VCaP (cell line): ENCODE results near the gene WIPF3.

Experiments
- H3K27ac ChIP-seq: fragments of 450-650 bp; 2 replicates; pipeline ENCODE4 v1.5.1; 2017
- TF ChIP-seq, protein P1 (sequence below): fragments of 450-650 bp; conservative IDR thresholded peaks from 2 replicates; pipeline ENCODE4 v1.5.1; 2017; ENCODE audit warnings: mild to moderate bottlenecking, moderate library complexity

Gene WIPF3

DNA sequence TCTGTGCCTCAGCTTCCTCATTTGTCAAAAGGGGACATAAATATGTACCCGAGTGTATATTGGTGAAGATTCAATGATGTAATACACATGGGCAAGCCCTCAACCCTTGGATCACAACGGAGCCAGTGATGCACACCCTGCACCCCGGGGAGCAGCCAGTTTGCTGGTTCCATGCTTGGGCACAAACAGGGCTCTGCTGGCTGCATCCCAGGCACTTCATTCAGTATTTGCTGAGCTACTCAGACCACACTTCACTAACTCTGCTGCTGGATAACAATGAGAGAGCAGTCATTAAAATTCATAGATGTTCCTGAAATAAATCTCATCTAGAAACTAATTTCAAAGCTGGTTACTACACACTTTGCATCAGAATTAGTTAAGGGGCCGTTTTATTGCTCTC, 111.3 kb downstream of the WIPF3 start:
- TF ChIP-seq, protein P1, sequence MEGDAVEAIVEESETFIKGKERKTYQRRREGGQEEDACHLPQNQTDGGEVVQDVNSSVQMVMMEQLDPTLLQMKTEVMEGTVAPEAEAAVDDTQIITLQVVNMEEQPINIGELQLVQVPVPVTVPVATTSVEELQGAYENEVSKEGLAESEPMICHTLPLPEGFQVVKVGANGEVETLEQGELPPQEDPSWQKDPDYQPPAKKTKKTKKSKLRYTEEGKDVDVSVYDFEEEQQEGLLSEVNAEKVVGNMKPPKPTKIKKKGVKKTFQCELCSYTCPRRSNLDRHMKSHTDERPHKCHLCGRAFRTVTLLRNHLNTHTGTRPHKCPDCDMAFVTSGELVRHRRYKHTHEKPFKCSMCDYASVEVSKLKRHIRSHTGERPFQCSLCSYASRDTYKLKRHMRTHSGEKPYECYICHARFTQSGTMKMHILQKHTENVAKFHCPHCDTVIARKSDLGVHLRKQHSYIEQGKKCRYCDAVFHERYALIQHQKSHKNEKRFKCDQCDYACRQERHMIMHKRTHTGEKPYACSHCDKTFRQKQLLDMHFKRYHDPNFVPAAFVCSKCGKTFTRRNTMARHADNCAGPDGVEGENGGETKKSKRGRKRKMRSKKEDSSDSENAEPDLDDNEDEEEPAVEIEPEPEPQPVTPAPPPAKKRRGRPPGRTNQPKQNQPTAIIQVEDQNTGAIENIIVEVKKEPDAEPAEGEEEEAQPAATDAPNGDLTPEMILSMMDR, result no peak
- H3K27ac ChIP-seq, result no peak overlapping the region

DNA sequence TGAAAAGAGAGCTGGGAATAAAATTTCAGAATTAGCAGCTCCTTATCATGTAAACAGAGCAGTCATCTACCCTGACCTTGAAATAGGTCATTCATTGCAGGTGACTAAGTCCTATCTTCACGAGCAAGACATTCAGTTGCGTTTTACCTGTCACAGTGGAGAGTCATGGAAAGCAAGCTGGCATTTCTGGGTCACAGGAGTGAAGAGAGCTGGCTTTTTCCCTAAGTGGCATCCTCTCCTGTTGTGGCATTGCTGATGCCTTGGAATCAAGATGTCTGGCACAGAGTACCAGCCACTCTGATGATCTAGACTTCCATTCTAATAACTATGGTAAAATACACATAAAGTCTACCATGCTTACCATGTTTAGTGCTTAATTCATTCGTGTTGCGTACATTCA, 112.5 kb downstream of the WIPF3 start:
- no peak overlapping the region for H3K27ac ChIP-seq
- TF ChIP-seq, protein P1, result no peak

DNA sequence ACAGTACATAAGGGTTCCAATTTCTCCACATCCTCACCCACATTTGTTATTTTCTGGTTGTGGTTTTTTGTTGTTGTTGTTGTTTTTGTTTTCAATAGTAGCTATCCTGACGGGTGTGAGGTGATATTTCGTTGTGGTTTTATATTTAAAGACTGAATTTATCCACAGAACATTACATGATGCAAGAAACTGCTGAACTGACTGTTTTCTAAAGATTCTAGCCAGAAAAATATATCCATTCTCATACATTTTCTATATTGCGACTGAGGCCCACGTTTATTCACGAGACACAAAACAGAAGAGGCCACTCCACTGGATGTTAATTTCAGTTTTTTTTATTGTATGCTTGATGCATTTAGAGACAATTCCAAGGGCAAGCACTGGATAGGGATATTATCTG, 113.5 kb downstream of the WIPF3 start:
- no peak overlapping the region for H3K27ac ChIP-seq
- TF ChIP-seq, protein P1, result no peak

DNA sequence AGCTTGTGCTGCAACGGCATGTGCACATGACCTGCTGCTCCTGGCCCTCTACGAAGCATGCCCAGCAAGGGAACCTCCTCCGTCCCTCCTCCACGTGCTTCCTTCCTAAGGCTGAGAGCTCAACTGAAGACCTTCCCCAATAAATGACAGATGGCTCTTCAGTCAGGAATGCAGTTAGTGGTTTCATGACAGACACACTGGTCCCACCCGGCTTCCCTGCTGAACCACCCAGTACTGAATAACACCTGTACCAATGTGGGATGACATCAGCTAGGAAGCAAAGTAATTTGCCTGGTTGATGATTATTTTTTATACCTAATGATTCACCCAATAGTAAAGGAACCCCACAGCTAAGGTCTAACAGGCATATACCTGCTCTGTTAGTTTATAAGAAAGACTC, 114.2 kb downstream of the WIPF3 start:
- no peak overlapping the region for H3K27ac ChIP-seq
- TF ChIP-seq, protein P1, result no peak

DNA sequence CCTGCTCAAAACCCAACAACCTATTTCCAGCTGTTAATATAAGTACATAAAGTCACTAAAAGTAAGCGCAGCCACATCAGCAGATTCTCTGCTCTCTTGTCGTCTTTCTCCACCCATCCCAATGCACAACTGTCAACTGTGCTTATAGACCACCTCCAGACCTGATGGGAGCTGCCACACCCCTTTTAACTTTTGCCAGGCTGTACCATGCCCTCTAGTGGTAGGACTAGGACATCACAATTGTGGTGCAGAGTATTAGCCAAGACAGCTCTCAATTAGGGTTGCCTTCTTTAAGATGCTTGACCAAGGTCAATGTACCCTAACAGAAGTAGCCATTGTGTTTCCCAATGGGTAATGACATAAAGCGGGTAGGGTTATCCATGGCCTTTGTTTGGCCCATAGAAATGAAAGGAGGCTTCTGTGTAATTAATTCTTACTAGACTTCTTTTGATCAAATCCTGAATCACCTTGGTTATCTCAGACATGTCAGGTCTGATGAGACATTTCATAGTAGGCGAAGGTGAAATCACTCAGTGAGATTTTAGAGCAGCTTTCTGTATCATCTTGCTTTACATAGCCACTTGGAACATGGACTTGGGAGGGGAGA, 115.2 kb downstream of the WIPF3 start:
- H3K27ac ChIP-seq, result no peak overlapping the region
- TF ChIP-seq, protein P1, result peak; percentile 92

DNA sequence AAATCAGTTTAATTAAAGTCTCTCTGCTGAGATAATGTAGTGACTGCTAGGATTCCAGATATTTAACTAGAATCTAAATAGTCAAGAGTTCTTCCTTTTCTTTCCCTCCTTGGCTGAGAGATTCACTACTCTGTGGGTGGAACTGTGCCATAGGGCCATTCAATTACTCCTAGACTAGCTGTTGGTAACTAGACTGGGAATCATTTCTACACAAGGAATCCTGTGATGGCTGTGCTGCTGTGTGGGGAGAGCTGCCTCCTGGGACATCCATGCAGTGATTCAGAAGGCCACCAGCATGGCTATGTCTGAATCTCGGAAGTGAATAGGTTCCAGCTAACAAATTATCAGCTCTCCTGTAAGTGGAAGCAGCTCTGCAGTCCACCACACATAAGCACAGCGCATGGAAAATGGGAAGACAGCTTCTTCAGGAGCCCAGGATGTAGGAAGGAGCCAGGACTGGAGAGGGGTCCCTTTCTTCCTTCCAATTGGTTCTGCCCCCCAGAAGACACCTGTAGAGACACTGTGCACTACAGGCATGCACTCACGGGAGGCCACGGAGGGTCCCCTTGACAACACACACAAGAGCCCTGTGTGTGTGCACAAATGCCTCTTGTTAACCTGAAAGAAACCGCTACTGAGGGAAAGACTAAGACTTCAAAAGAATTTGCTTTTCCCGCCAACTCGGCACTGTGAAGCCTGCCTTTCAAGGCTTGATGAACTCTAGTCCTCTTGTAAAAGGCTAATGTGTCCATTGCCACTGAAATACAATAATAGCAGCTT, 116.8 kb downstream of the WIPF3 start:
- H3K27ac ChIP-seq, result no peak overlapping the region

DNA sequence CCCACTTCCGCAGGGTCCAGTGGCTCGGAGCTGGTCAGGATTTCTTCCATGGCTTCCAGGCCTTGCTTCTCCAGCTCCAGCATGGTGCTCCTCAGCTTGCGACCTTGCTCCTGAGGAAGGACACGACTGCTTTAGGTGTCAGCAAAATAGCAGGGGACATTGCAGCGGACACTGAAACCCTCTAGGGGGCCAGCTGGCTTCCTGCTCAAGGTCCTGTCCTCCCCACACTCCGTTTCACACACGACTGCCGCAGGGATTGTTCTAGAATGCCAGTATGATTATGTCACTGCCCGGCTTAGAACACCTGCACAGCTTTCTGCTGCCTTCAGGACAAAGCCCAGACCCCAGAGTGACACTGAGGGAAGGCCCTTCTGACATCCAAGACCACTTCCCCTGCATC, 117.7 kb downstream of the WIPF3 start:
- TF ChIP-seq, protein P1, result no peak

More for the DNA sequence above, 116.8 kb downstream of the WIPF3 start:
- TF ChIP-seq, protein P1, result no peak

More for the DNA sequence above, 117.7 kb downstream of the WIPF3 start:
- no peak overlapping the region for H3K27ac ChIP-seq
